Peyer's patch (tissue), 4 donors: Measurements from ENCODE around the gene SHC3.

Experiments
- POLR2A ChIP-seq, 2 donors: fragments of 450-650 bp; IDR thresholded peaks; one replicate each; pipeline ENCODE4 v1.5.1; 2017; ENCODE audit warnings: antibody characterized with exemption in 2 of 2, mild to moderate bottlenecking in 2 of 2, moderate library complexity in 2 of 2
- TF ChIP-seq, protein P1 (sequence below), 6 experiments: fragments of 450-650 bp in 4 of 6; fragments of 200-600 bp in 2 of 6; sonication (generic) in 1 of 6; IDR thresholded peaks; one replicate each; pipeline ENCODE4 v1.5.1; 2017 to 2019; ENCODE audit warnings: antibody characterized with exemption in 6 of 6, mild to moderate bottlenecking in 3 of 6, moderate library complexity in 1 of 6

- TF ChIP-seq, protein P1, sequence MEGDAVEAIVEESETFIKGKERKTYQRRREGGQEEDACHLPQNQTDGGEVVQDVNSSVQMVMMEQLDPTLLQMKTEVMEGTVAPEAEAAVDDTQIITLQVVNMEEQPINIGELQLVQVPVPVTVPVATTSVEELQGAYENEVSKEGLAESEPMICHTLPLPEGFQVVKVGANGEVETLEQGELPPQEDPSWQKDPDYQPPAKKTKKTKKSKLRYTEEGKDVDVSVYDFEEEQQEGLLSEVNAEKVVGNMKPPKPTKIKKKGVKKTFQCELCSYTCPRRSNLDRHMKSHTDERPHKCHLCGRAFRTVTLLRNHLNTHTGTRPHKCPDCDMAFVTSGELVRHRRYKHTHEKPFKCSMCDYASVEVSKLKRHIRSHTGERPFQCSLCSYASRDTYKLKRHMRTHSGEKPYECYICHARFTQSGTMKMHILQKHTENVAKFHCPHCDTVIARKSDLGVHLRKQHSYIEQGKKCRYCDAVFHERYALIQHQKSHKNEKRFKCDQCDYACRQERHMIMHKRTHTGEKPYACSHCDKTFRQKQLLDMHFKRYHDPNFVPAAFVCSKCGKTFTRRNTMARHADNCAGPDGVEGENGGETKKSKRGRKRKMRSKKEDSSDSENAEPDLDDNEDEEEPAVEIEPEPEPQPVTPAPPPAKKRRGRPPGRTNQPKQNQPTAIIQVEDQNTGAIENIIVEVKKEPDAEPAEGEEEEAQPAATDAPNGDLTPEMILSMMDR (IDR thresholded peaks at IDR 0.05): no peak
- no peak for TF ChIP-seq POLR2A (IDR thresholded peaks at IDR 0.05)
Measured at GRCh38 chr9:89008744-89009545, 169.7 kb downstream of the SHC3 start.
